Globus pallidus (tissue), 1 donor: ENCODE measurements around the gene POU2F3.
A peak's percentile ranks its signal among the peaks of the same experiment; 100 is the strongest.

Experiments used
- DNase-seq: peaks from one replicate; pipeline ENCODE4 v3.0.0-alpha.2; 2015; ENCODE audit warnings: low spot score

POU2F3 gene

DNA sequence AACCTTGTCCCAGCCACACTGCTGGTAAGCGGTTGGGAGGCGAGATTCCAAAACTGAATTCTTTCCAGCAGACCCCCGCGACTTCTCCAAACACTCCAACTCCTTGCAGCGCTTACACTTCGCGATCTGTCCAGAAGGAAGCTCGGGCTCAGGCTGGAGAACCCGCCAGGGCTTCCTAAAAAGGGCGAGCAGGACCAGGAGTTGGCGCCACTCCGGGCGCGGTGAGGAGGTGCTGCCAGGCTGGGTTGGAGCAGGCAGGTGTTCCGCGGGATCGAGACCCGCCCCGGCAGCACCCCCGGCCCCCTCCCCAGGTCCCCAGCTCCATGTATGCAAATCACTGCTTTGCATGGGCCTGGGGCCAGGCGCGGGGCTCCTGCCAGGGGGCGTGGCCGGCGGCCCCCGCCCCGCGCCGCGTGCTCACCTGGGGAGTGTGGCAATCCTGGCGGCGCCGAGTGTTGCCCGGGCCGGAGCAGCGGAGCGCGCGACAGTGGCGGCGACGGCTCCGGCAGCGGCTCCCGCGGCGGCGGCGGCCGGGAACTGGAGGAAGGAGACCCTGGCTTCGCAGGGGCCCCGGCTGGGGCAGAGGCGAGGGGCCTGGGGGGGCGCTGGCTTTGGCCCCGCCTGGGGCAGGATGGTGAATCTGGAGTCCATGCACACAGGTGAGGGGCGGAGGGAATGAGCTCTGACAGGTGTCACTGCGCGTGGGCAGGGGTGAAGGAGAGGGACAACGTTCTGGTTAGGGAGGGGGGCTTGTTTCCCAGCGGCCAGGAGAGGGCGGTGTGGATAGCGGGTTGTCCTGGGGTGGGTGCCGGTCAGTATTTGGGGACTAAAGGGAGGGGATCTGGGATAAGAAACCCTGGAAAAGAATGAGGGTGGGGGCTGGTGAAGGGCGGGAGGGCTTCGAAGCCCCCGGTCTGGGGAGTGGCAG lies at the start of gene POU2F3:
TSS of gene POU2F3 (plus strand) at position 428 of the 928 bp plus-strand sequence. CDS start at position 632, 204 bp downstream.
- no peak for DNase-seq

DNA sequence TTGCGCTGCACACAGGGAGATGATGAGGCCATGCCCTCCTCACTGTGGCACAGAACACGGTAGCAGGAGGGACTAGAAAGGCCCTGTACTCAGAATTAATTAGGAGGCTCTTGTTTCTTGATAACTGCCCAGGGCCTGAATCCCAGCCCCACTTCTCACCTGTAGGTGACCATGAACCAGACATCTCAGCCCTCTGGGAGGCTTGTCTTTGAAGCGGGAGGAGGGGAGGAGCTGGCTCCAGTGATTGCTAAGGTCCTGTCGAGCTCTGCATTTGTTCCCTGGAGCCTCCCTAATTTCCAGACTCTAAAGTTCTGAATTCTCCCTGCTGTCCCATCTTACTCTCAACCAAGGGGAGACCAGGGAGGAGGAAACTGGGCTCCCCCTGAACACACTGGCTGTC lies 48.9 kb upstream of the POU2F3 start:
- DNase-seq: no peak

DNA sequence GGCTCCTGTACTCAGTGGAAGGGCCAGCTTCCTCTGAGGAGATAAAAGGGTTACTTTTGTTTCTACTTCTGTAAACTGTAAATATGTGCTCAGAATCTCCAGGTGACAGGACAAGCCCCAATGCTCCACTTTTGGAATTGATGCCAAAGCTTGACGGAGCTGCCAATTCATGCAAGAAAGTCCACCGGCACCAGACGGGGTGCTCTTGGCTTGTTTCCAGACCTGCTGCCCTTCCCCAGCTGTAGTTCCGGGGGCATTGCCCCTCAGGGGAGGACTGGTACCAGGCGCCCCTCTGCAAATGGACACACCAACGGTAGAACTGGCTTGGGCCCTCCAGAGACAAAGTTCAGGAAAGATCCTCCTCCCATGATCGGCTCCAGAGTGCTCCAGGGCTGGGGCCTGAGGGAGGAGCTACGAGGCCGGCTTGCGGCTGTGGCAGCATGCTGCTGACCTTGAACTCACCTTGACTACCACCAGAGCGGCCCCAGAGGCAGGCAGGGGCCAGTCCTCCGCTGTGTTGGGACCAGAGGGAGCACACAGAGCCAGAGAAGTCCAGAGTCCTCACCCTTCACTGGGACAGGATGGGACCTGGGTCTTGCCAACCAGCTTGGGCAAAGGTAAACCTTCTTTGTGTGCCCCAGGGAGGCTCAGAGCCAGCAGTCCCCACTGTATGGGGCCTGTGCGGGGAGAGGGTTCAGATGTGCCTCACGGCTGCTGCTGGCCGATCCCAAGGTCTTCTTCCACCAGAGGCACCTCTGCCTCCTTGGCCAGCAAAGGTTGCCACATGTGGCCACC lies 46.9 kb upstream of the POU2F3 start:
- no peak for DNase-seq

DNA sequence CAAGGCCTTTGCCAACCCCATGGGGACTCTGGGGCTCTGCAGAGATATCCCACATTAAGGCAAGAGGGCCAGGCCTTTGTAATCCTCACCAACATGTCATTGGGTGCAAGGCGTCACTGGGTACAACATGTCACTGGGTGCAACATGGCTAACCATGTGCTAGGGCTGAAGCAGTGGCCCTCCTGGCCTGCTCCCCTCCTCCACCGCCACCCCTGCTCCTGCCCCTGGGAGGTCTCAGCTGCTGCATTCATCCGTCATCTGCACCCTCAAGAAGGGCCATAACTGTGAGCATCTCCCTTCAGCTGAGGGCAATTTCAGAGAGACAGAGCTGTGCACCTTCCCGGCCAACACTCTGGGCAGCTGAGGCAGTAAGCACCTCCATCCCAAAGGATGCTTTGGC lies 45.8 kb upstream of the POU2F3 start:
- no peak for DNase-seq

DNA sequence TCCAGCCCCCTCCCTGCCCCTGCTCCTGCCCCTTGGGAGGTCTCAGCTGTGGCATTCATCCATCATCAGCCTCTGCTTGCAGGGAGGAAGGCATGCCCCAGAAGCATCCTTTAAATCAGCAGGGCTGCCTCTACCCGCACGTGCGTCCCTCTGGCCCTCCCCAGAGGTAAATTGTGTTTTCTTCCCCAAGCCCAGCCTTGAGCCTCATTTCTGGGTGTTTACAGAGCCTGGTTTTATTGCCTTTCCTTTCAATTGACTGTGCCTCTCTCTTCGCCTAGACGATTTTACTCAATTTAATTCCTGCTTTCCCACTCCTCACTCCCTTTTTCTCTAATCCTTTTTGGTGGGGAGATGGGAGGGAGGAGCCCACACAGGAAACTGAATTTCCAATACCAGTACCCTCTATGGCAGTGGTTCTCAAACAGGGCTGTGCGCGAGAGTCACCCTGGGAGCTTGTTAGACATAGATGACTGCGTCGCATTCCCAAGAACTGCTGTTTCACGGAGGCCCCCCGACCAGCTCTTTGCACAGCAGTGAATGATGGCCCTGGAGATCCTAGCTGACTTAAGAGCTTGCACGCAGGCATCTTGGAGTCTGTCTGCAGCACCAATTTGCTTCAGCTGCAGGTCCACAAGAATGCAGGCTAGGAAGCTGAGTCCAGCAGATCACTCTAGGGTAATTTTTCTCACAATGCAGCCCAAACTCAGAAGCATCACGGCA lies 44.2 kb upstream of the POU2F3 start:
- no peak for DNase-seq

DNA sequence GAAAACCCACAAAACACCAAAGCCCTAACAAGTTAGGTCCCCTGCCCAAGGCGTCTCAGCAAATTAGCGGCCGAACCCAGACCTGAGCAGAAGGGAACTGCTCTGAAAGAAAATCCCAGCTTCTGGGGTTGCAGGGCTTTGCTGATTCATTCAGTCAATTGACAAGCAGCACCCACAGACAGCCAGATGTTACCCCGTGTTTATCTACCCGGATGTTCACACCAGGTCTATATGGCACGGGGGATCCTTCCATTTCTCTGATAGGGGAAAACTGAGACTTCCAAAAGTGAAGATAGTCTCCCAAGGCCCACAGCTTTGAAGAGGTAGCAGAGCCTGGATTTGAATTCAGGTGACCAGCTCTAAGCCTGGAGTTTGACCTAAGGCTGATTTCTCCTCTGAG lies 43.1 kb upstream of the POU2F3 start:
- no peak for DNase-seq

DNA sequence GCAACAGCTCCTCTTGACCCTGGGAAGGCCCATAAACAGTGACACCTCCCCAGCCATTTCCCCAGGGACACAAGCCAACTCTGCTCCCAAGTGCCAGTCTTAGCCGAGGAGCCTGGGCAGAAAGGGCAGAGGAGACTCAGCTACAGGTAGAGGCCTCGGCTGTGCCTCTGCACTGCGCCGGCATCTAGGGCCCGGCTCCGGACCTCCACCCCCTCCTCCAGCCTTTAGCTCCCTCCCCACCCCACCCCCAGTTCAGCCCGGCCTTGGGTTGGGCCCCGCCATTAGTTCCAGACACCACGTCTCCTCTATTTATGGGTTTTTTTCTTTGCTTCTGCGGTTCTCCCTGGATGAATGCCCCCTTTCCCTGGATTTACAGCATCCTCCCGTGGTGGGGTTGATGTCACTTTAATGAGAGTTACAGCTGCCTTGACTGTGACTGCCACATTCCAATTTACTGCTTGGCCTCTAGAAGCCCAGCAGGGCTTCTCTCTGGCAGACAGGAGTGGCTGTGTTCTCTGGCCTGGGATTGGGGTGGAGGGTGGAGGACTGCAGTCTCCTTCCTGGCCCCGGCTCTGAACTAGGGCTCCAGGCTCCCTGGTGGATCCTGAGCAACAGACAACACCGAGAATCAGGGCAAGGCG lies 42.6 kb upstream of the POU2F3 start:
- peak; percentile 54 for DNase-seq

DNA sequence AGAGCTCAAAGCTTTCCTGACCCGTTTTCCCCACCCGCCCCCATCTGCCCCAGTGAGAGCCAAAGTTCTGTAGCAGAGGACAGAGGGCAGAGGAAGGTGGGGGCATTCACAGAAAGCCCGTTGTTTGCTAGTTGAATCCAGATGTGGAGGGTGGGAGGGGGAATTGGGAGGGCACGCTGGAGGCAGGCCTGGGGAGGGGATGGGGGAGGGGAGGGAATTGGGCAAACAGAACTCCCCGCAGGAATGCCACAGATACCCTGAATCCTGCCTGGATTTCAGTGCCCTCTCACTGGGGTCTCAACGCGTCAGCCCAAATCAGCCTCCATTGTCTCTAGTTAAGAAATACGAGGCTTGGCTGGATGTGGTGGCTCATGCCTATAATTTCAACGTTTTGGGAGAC lies 42.0 kb upstream of the POU2F3 start:
- peak; percentile 64 for DNase-seq

DNA sequence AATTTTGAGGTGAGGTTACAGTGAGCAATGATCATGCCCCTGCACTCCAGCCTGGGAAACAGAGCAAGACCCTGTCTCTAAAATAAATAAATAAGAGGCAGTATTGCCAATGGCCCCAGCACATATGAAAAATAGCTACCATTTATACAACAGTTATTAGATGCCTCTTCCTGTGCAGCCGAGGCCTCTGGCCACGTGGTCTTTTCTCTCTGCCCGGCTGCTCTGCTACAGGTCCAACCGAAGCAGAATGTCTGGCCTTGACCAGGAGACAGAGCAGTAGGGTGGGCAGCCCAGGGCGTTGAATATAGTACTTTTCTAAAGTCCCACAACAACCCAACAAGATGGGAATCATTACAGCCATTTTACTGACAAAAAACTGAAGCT lies 41.5 kb upstream of the POU2F3 start:
- DNase-seq: no peak

DNA sequence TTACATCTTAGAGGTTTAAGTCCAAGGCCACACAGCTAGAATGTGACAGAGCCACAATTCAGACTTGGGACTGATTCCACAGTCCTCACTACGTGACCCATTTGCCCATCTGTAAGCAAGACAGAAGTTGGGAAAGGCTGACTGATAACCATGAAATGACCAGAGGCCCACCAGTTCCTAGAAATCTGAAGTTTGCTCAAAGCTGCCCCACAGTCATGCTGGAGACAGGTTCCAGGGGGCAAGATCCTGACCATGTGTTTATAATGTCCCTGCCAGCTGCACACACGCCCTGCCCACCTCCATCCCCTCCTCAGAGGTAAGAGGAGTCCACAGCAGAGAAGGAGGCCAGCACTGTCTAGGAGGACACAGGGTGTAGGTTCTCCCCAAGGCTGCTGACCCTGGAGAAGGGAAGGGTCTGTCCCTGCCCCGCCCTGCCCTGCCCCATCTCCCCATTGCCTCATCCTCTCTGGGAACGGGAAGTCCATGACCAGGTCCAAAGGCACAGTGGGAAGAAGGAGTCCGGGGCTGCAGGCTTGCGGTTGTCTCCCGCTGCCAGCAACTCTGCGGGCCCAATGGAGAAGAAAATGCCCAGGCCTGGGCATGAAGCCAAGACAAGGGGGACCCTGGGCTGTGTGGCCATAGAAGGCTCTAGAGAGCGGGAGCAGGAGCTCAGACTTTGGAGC lies 41.0 kb upstream of the POU2F3 start:
- no peak for DNase-seq

DNA sequence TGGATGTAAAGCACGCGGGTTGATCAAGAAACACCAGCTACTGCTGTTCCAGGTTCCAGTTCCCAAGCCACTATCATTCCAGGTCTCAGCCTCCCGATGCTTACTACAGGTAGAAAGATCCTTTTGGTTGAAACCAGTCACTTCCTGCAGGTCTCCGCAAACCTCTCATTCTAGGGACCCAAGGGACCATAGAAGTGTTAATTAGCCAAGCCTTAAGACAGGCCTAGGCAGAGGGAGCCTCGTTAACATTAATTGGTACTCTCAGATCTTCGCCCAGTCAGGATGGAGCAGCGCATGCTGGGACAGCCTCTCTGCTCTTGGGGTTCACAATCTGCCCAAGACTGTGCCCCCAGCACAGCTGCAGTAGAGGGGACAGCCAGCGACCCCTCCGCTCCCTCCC lies 40.3 kb upstream of the POU2F3 start:
- DNase-seq: no peak

DNA sequence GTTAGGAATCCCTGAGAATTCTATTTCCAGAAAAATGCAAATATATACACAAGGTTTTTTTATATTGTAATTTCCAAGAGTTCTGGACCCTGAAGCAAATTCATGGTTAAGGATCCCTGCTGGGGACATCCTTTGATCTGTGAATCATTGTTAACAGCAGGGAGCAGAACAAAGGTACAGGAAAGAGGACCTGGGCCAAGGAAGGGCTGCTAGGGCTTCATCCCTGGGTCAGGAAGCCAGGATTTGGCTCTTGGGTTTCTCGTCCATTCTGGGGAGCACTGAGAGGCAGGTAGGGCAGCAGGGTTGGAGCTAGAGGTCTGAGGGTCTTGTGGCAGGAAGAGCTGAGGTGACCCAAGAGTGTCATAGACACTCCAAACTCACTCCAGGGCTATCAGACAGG lies 39.3 kb upstream of the POU2F3 start:
- DNase-seq: no peak

DNA sequence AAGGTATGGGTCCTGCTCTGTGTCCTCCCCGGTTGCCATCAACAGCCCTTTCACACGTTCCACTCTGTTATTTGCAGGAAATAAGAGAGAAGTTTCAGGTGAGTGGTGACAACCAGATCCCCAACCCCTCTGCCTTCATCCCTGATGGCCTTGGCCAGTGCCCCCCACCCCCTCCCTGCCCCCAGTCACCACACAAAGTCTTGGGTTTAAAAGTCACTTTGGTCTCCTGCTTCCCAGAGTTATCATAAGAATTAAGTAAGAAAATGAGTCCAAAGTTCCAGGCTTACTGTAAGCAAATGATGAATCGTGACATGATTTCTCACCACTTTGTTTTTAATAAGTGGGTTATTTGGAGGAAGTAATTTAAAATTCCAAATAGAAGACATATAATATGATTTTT lies 38.3 kb upstream of the POU2F3 start:
- no peak for DNase-seq

DNA sequence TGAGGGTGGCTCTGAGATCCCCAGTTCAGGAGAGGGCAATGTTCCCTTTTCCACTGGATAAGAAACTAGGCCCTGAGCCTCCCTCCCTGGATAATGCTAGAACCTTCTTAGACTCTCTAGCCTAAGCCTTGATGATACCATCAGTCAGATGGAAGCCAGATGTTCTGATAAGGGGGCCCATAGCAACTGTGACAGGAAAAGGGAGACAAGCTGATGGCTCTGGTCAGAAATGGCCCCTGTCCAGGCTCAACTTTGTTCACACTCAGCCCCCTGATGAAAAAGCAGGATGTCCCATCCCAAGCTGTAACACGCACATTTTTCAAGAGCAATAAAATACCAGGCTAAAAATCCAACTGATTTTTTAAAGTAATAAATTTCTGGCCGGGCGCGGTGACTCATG lies 36.3 kb upstream of the POU2F3 start:
- DNase-seq: no peak

DNA sequence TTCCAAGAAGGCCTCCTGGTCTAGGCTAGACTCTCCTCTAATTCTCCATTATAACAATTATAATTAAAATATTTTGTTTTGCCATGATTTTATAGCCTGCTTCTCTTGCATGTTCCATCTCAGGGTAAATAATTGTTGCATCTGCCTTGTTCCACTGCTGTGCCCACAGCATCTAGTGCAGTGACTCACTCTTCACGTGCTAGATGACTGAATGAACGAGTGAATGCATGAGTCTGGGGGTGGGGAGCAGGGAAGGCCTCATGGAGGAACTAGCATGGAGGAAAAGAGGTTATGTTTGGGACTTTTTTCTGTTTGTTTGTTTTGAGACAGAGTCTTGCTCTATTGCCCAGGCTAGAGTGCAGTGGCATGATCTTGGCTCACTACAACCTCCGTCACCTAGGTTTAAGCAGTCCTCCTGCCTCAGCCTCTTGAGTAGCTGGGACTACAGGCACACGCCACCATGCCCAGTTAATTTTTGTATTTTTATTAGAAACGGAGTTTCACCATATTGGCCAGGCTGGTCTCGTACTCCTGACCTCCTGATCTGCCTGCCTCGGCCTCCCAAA lies 34.3 kb upstream of the POU2F3 start:
- DNase-seq: no peak

DNA sequence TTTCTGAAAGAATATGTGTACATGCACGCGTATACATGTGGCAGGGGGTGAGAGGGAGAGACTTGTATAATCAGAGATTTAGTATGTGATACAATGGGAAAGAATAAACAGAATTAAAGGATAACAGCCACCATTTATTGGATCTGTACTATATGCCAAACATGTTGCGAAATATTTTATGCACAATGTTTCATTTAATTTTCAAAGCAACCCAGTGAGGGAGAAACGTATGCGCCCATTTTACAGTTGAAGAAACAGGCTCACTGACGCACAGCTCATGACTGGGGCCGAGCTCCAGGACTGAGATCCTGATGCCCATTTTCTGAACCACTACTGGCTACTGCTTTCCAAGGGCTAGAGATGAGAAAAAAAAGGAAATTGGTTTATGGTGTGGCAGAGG lies 32.4 kb upstream of the POU2F3 start:
- DNase-seq: no peak

DNA sequence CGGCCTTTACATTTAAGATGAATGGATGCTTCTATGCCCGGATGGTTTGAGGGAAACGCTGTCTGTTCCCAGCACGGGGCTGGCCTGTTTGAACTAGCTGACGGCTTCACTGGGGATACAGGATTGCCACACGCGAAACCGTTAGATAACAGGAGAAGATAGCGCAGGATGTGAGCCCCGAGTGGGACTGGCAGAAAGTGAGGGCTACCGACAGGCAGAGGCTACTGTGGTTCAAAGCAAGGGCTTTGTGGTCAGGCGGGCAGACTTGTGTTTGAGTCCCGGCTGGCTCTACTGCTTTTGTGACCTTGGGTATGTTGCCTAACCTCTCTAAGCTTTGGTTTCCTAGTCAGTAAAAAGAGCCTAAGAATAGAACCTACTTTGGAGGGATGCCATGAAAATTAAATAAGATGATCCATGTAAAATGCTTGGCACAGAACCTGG lies 31.9 kb upstream of the POU2F3 start:
- no peak for DNase-seq

DNA sequence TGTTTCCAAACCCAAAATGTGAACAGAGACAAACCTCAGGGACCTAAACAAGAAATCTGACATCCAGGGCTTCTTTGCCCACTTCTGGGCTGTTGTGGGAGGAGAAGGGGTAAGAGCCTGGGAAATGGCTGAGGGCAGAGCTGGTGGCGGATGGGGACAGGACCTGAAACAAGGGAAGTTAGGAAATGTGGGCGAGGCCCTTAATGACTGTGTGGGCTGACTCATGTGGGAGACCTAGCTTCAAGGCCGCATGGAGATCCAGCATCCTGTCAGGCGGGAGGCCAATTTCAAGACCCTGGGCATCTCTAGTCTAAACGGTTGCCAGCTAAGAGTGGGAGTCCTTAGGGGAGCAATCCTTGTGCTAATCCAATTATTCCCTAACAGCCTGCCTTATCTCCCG lies 31.2 kb upstream of the POU2F3 start:
- no peak for DNase-seq

DNA sequence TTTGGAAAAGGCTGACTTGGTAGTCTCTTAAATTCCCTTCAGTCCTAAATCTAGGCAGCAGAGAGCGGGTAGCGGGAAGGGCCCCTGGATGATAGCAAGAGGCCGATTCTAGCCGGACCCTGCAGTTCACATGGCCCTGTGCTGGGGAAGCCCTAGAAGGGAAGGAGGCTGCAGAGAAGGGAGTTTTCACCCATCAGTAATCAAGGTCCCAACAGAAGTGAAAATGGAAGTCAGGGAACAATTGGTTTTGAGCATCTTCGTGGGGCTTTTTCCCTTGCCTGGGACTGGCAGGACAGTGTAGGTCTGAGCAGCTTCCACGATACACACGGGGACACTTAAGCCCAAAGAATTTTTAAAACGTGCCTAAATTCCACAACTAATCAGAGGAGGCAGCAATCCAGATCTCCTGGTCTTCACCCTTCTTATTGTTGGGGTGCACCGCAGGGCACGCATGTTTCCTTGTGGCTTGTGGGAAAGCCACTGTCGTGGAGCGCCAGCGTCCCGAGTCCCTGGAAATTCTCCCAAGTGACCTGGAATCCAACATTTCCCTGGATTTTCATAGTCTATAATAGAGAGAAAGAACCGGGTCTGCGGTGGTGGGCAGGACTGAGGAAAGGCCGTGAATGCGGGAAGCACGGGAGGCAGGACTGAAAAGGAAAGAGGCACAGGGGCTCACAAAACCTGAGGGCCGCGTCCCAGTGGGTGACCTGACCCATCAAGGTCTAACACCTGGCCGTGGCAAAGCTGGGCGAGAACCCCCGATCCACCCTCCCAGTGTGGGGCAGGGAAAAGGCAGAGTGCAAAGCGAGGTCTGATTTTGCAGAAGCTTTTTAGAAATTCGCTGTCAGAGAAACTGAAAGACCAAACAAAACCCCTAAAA lies 30.0 kb upstream of the POU2F3 start:
- DNase-seq: no peak
